ENCODE results near the gene MBOAT1.

- no peak for TF ChIP-seq CTCF (IDR thresholded peaks at IDR 0.05; ENCODE audit: insufficient read depth, low read depth, low read length)
- TF ChIP-seq EZH2 (IDR thresholded peaks at IDR 0.05; ENCODE audit: insufficient read depth, low read length) = no peak
These were observed 63.8 kb downstream of the MBOAT1 start for GRCh38 chr6:20148433-20148832.

All from astrocyte (in vitro differentiated cells and primary cell).